Keratinocyte (primary cell): ENCODE measurements around the gene RNASE8. TPM values are rescaled to one million over a fixed set of nuclear protein-coding genes. Genes with fewer than 3 reads are reported as not detected.

Source experiments
- DNase-seq: peaks from one replicate; pipeline ENCODE4 v3.0.0-alpha.2; 2011; ENCODE audit warnings: low read depth, missing footprints, low spot score
- FAIRE-seq: peaks from 2 replicates; lab custom pipeline; 2011; peaks lifted over from hg19 to GRCh38; lab: Jason Lieb, UNC
- H2AFZ ChIP-seq: 2 replicates; pipeline ENCODE4 v1.6.0; 2012; ENCODE audit warnings: low read length, control low read depth, inconsistent platforms; ENCODE audit not compliant: control insufficient read depth
- H3K27ac ChIP-seq: 2 replicates; pipeline ENCODE4 v1.5.1; 2011; ENCODE audit warnings: low read length; ENCODE audit not compliant: control insufficient read depth, insufficient read depth
- H3K27me3 ChIP-seq: 3 replicates; pipeline ENCODE4 v1.6.0; 2011; ENCODE audit warnings: low read length; ENCODE audit not compliant: control insufficient read depth, insufficient read depth; ENCODE audit errors: extremely low read depth
- H3K36me3 ChIP-seq, 2 experiments: 2 replicates in 1 of 2; 3 replicates in 1 of 2; pipeline ENCODE4 v1.5.1; 2011; ENCODE audit warnings: low read length in 2 of 2, mild to moderate bottlenecking in 1 of 2; ENCODE audit not compliant: control insufficient read depth in 2 of 2, insufficient read depth in 2 of 2; ENCODE audit errors: extremely low read depth in 1 of 2
- H3K4me1 ChIP-seq: 3 replicates; pipeline ENCODE4 v1.5.1; 2011; ENCODE audit warnings: low read length; ENCODE audit not compliant: control insufficient read depth, insufficient read depth; ENCODE audit errors: extremely low read depth
- H3K4me2 ChIP-seq: 3 replicates; pipeline ENCODE4 v1.6.0; 2011; ENCODE audit warnings: low read depth, low read length; ENCODE audit not compliant: control insufficient read depth, insufficient read depth; ENCODE audit errors: extremely low read depth
- H3K4me3 ChIP-seq, 3 experiments: fragments of 200-600 bp in 1 of 3; sonication (generic) in 1 of 3; 2 replicates in 2 of 3; 3 replicates in 1 of 3; pipeline ENCODE4 v1.5.1; 2011 to 2016; ENCODE audit warnings: low read length in 3 of 3, mild to moderate bottlenecking in 3 of 3, control low read depth in 2 of 3, inconsistent platforms in 1 of 3, low read depth in 1 of 3, mixed read lengths in 1 of 3, mixed run types in 1 of 3, moderate library complexity in 1 of 3; ENCODE audit not compliant: control insufficient read depth in 2 of 3, insufficient read depth in 2 of 3; ENCODE audit errors: extremely low read depth in 1 of 3
- H3K79me2 ChIP-seq: 2 replicates; pipeline ENCODE4 v1.6.0; 2012; ENCODE audit warnings: low read length; ENCODE audit not compliant: control insufficient read depth, insufficient read depth
- H3K9ac ChIP-seq: 3 replicates; pipeline ENCODE4 v1.6.0; 2011; ENCODE audit warnings: low read length; ENCODE audit not compliant: control insufficient read depth, insufficient read depth; ENCODE audit errors: extremely low read depth
- H3K9me1 ChIP-seq: 3 replicates; pipeline ENCODE4 v1.6.0; 2011; ENCODE audit warnings: low read length; ENCODE audit not compliant: control insufficient read depth, insufficient read depth; ENCODE audit errors: extremely low read depth
- H3K9me3 ChIP-seq: 2 replicates; pipeline ENCODE4 v1.5.1; 2012; ENCODE audit warnings: low read depth, low read length; ENCODE audit not compliant: control insufficient read depth
- H4K20me1 ChIP-seq: 3 replicates; pipeline ENCODE4 v1.6.0; 2011; ENCODE audit warnings: low read length; ENCODE audit not compliant: control insufficient read depth, insufficient read depth; ENCODE audit errors: extremely low read depth
- CTCF ChIP-seq, 3 experiments: IDR thresholded peaks in 1 of 3; conservative IDR thresholded peaks in 1 of 3; optimal IDR thresholded peaks in 1 of 3; 2 replicates in 2 of 3; 3 replicates in 1 of 3; pipeline versions ENCODE3 to v1.5.1; 2011; ENCODE audit warnings: low read length in 3 of 3, mild to moderate bottlenecking in 3 of 3, moderate library complexity in 2 of 3, control low read depth in 1 of 3, inconsistent platforms in 1 of 3; ENCODE audit not compliant: insufficient read depth in 2 of 3; ENCODE audit errors: extremely low read depth in 1 of 3
- EZH2 ChIP-seq: IDR thresholded peaks from one replicate; pipeline ENCODE4 v1.6.1; 2012; ENCODE audit warnings: inconsistent platforms, mild to moderate bottlenecking, low read length, moderate library complexity
- dilution Hi-C: fragments of 300-500 bp; cut with MboI; formaldehyde crosslinking; loops from one replicate; pipeline ENCODE4 v1.7.0; 2020; ENCODE audit warnings: low sequenced_read_pairs; ENCODE audit not compliant: extremely low pct_ligation_motif_present
- polyA plus RNA-seq, 5 experiments: library from polyadenylated mRNA; depleted of rRNA in 3 of 5; stranded (reverse) in 3 of 5; stranded (forward) in 1 of 5; unstranded in 1 of 5; fragments of >200 nt; gene quantifications; 1 replicate in 1 of 5; 2 replicates in 3 of 5; 3 replicates in 1 of 5; pipeline versions ENCODE4 v1.2.1 to v1.2.3, GENCODE V29; 2011 to 2012; ENCODE audit warnings: missing spikeins in 2 of 5, low read depth in 1 of 5, low replicate concordance in 1 of 5

RNASE8 gene
- polyA plus RNA-seq, 1 donor (not counting 4 experiments of a cell fraction or from before 2014, with no cell fraction given): not detected

GRCh38 chr14:21088687-21089086, 31.1 kb downstream of the RNASE8 start:
- Histone ChIP-seq H3K4me2 (no peak overlapping the region), H3K79me2 (no peaks in the 10 kb centered on the region), H3K4me1 (peaks cover 17% of the 10 kb centered on the region), H4K20me1 (peaks cover 3% of the 10 kb centered on the region), H3K9ac (no peak overlapping the region), H3K27me3 (no peaks in the 10 kb centered on the region), H3K27ac (no peak overlapping the region), H3K4me3 (no peak overlapping the region), H3K36me3 (peaks cover 18 to 23% of the 10 kb centered on the region in 2 experiments), H3K9me3 (no peaks in the 10 kb centered on the region), H3K9me1 (peaks cover 3% of the 10 kb centered on the region), H2AFZ (no peak overlapping the region)
- dilution Hi-C loops: no loop called here
- TF ChIP-seq CTCF (optimal IDR thresholded peaks at IDR 0.05 in 1 of 3, IDR thresholded peaks at IDR 0.05 in 1 of 3, conservative IDR thresholded peaks at IDR 0.05 in 1 of 3; ENCODE audit: extremely low read depth in 1 of 3, insufficient read depth in 2 of 3, low read length in 3 of 3) (no peak), EZH2 (no peak)
- DNase-seq: no peak
- FAIRE-seq: no peak

DNA sequence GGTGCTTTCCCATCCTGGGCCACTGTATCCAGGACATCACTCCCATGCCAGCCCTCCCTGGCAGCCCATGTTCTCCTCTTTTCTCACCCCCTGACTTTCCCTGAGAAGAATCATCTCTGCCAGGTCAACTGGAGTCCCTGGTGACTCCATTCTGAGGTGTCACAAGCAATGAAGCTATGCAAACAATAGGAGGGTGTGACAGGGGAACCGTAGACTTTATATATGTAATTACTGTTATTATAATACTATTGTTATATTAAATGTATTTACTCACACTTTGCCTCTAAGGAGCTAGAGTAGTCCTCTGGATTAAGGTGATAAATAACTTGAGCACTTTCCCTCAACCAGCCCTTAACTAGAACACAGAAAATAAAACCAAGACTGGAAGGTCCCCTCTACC, 31.6 kb downstream of the RNASE8 start:
- Histone ChIP-seq H3K36me3 (peaks cover 18 to 23% of the 10 kb centered on the region in 2 experiments), H3K9me1 (peaks cover 3% of the 10 kb centered on the region), H4K20me1 (peaks cover 4% of the 10 kb centered on the region), H3K4me3 (no peak overlapping the region), H3K27ac (no peak overlapping the region), H3K9me3 (no peaks in the 10 kb centered on the region), H3K9ac (no peak overlapping the region), H3K4me2 (no peak overlapping the region), H2AFZ (no peak overlapping the region), H3K27me3 (no peaks in the 10 kb centered on the region), H3K79me2 (peaks cover 6% of the 10 kb centered on the region), H3K4me1 (peaks cover 15% of the 10 kb centered on the region)
- no peak for TF ChIP-seq EZH2
- no peak for TF ChIP-seq CTCF (optimal IDR thresholded peaks at IDR 0.05 in 1 of 3, IDR thresholded peaks at IDR 0.05 in 1 of 3, conservative IDR thresholded peaks at IDR 0.05 in 1 of 3; ENCODE audit: extremely low read depth in 1 of 3, insufficient read depth in 2 of 3, low read length in 3 of 3)
- FAIRE-seq (no peak), DNase-seq (no peak)
- dilution Hi-C loops: no loop called here
